NCI-H1930 (cell line): Measurements from ENCODE around the gene PTPRM.
"Not testable (repeated sequence)": the region's sequence is repeated elsewhere in the genome, so short reads cannot be mapped to it uniquely, and the experiment has no call there.

Experiments
- DNase-seq, 2 experiments: peaks; one replicate each; lab custom pipeline; 2025; lab: John Stamatoyannopoulos, UW

The PTPRM gene

GRCh38 chr18:8050616-8051329 is 483.7 kb downstream of the PTPRM start:
- no peak for DNase-seq

- DNase-seq, result no peak
Measured at GRCh38 chr18:8051453-8051852, 484.3 kb downstream of the PTPRM start.

- DNase-seq, result peak in 1 of 2 experiments; percentile 17
Measured at GRCh38 chr18:8052237-8052701, 485.2 kb downstream of the PTPRM start.

- DNase-seq, result no peak
Measured at GRCh38 chr18:8056723-8057122, 489.6 kb downstream of the PTPRM start.

- not testable (repeated sequence) for DNase-seq
Measured at GRCh38 chr18:8063152-8063551, 496.0 kb downstream of the PTPRM start.

DNA sequence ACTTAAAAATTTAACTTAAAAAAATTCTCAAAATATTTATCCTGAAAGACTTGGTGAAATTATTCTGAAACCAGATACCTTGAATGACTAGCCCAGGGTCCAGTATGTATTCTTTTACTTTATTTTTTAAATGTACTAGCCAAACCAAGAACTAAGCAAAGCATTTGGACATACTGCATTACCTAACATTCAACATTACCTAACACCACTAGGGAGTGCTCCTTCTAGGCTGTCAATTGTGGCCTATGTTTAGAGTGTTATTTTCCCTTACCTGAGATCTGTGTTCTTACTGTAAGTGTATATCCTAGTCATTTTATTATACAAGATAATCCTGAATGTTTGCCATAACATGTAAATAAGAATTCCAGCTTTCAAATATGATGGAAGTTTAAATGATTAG is 496.6 kb downstream of the PTPRM start:
- DNase-seq, result no peak

GRCh38 chr18:8065284-8065683 is 498.2 kb downstream of the PTPRM start:
- DNase-seq, result no peak

GRCh38 chr18:8065773-8066172 is 498.7 kb downstream of the PTPRM start:
- no peak for DNase-seq

DNA sequence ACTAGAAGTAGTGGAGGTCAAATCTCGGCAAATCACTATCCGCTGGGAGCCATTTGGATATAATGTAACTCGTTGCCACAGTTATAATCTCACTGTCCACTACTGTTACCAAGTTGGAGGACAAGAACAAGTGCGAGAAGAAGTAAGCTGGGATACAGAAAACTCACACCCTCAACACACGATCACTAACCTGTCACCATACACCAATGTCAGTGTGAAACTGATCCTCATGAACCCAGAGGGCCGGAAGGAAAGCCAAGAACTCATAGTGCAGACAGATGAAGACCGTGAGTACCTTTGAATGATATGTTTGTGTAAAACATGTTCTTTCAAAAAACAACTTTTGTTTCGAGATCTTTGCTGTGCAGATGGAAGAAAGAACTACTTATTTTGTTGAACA is 502.6 kb downstream of the PTPRM start:
- no peak for DNase-seq

GRCh38 chr18:8073167-8073566 is 506.1 kb downstream of the PTPRM start:
- no peak for DNase-seq

DNA sequence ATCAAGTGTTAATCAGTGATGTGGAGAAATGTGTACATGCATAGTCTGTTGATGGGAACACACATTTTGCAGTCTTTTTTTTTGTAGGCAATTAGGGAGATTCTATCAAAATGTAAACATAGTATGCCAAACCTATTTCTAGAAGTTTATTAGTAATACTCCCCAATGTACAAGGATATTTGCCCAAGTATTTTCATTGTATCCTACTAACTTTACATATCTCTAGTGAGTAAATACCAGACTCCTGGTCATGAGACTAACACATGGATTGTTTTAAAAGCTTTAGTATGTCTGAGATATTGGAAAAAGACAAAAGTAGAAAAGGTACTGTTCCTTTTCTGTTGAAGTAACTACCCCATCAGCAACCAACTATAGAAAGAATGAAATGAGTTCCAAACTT is 513.0 kb downstream of the PTPRM start:
- DNase-seq, result no peak

DNA sequence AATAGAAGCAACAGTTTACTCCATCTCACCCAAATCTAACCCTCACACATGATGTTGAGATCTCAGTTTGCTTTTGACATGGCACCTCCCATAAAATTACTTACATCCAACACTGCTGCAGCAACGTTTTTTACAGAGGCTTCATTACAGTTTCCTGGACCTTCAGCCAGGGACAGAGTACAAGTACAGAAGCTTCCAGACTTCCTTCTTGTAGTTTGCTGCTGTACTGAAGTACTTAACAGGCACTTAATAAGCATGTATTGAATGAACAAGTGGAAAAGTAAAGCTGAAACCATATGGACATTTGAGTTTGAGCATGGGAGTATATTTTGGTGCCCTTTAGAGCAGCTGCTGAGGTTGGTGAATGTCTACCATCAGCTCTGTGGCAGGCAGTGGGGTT is 514.2 kb downstream of the PTPRM start:
- no peak for DNase-seq

DNA sequence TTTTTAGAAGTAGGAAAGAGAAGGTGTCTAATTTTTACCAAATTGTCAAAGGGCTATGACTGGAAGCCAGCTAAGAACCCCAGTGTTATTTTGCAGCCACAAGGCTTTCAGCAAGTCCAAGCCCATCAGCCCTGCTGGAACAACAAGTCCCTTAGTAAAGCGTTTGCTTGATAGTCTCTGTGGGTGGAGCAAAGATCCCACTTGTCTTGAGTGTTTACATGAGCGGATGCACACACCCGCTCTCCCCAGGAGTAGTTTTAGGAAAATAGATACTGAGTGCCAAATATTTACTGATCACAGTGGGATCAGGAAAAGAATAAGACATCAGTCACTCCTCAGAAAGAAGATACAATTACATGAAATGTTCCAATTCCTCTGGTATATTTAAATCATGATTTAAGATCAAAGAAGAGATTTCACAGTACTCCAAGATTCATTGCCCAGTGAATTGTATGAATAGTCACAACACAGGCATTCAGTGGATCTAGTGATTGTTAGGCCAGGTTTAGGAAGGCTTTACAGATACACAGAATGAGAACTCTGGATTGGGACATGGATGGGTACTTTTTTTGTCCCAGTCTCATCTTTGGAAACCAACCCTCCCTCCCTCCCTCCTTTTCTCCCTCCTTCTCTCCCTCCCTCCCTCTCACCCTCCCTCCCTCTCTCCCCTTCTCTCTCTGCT is 514.9 kb downstream of the PTPRM start:
- peak in 1 of 2 experiments; percentile 36 for DNase-seq

GRCh38 chr18:8084160-8084559 is 517.0 kb downstream of the PTPRM start:
- peak; percentile 7 to 63 for DNase-seq

DNA sequence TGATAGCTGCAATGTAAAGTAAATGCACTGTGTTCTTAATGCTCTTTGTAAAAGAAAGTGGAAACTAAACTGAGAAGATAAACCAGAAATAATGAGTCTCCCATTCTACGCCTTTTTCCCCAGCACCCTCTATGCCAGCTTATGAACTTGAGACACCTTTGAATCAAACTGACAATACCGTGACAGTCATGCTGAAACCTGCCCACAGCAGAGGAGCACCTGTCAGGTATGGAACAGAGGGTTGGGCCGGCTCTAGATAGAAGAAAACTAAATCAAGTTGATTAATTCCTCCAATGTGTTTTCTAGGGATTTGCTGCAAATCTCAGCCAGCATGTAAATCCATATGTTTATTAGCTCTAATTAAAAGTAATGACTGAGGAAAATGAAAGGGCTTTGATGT is 521.5 kb downstream of the PTPRM start:
- peak; percentile 17 to 48 for DNase-seq

DNA sequence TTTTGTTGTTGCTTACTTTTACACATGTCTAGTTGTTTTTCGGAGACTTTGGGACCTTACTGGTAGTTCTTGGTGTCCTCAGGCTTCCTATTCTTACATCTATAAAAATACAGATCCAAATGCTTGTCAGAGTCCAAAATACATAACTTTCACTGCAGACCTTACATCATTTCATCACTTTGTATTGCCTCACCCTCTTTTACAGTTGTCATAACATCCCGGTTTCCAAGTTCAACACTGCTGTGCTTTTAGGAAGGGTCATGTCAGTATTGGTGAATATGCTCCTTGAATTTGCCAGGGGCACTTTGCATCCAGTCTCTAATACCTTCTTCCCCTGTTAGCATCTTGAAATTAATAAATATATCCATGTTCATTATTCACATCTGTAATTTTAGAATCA is 523.9 kb downstream of the PTPRM start:
- no peak for DNase-seq

DNA sequence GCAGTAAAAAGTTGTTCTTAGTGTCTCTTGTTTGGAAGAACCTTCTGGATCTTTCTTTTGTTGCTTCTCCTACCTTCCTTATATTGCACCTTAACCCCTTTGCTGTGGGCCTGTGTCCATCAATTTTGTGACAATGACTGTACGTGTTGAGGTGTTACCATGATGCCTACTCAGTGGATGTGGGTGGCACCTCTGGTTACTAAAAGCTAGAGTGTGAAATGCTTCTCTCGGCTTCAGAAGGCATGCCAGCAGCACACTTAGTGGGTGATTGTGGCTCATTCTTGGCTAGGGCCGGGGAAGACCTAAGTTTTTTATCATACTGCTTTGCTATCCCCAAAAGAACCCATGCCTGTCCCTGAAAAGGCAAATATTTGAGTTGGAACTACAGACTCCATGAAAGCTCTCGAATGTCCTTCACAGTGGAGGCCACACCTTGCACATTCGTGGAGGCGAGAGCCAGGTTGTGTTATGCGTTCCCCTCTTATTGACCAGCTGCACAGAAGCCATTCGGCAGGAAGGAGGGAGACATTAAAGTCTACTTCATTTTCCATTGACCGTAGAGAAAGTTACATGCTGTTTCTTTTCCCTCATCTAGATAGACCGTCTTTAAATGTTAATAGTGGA is 528.9 kb downstream of the PTPRM start:
- no peak for DNase-seq

DNA sequence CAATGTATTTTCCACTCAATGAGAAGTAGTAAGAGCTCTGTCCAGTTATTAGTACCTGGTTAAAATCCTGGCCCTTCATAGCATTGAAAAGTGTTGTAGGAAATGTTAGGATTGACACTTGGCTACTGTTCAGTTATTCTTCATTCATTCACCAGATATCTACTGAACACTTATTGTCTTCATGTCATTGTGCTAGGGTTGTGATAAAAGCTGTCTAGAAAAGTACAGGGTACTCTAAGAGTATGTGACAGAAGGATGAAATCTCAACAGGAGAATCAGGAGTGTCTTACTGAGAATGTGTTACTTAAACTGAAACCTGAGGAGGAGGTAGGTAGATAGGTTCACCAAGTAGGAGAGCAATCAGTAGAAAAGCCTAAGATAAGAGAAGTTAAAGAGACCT is 530.3 kb downstream of the PTPRM start:
- DNase-seq, result no peak

DNA sequence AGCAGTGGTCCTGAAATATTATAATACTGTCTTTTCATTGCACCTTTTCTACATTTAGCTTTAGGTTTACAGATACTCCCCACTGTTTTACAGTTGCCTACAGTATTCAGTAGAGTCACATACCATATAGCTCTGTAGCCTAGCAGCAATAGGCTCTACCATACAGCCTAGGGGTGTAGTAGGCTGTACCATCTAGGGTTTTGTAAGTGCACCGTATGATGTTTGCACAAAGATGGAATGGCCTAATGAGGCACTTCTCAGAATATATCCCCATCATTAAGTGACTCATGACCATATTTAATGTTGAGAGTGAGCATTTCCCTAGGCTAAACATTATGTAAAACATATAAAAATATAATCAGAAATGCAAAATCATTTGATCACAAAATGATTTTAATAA is 530.8 kb downstream of the PTPRM start:
- DNase-seq, result no peak

DNA sequence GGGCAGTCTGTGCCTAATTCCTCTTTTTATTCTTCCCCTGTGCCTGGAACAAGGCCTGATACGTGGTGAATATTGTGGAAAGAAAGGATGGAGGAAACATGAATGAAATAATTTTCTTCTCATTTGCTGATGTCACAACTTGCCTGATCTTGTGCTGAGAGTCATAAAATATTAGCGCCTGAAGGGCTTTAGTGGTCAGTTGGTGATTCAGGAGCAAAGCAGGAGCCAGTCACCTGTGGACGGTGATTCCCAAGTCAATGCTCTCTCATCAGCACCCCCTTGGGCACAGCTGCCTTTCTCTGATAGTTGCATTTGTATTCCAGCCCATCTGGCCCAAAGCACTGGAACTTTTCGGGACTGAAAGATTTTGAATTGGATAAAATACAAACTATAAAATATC is 539.5 kb downstream of the PTPRM start:
- no peak for DNase-seq

DNA sequence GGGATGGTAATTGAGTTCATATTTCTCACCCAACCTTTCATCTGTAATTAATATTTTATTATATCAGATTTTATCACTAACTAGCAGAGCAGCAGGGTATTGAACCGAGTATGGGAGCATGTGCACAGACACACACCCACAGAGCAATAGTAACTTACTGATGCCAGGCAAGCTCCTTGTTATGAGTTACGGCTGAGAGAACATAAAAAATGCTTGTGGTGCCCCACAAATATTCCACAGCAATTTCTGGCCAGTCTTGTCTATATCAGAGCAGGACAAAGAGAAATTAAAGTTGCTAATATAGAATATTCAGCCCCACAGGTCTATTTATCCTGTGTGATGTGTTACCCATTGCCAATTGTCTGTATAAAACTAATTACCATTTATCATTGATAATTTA is 540.3 kb downstream of the PTPRM start:
- DNase-seq, result no peak

GRCh38 chr18:8114480-8114879 is 547.4 kb downstream of the PTPRM start:
- no peak for DNase-seq

- DNase-seq, result peak in 1 of 2 experiments; percentile 7
Measured at GRCh38 chr18:8116341-8117005, 549.4 kb downstream of the PTPRM start.
